Activated T-cell treated with anti-CD3 and anti-CD28 coated beads for 48 hours (primary cell): ENCODE measurements around the gene DGKD.
"Not testable (repeated sequence)": the region's sequence is repeated elsewhere in the genome, so short reads cannot be mapped to it uniquely, and the experiment has no call there.

ENCODE experiments used
- DNase-seq: peaks from one replicate; pipeline ENCODE4 v3.0.0-alpha.2; 2020; ENCODE audit warnings: low read depth

The DGKD gene

GRCh38 chr2:233362742-233363141, 8.4 kb downstream of the DGKD start:
- DNase-seq = no peak

- DNase-seq = no peak
Observed at GRCh38 chr2:233363744-233364235, 9.5 kb downstream of the DGKD start.

GRCh38 chr2:233365861-233366520, 11.7 kb downstream of the DGKD start:
- no peak for DNase-seq

GRCh38 chr2:233367586-233367985, 13.3 kb downstream of the DGKD start:
- DNase-seq = no peak

- DNase-seq = no peak
Observed at GRCh38 chr2:233368756-233369155, 14.5 kb downstream of the DGKD start.

GRCh38 chr2:233369462-233369861, 15.2 kb downstream of the DGKD start:
- DNase-seq = no peak

GRCh38 chr2:233369897-233370685, 15.8 kb downstream of the DGKD start:
- no peak for DNase-seq

- no peak for DNase-seq
Observed at GRCh38 chr2:233371641-233372040, 17.3 kb downstream of the DGKD start.

GRCh38 chr2:233372855-233373254, 18.6 kb downstream of the DGKD start:
- no peak for DNase-seq

- DNase-seq = no peak
Observed at GRCh38 chr2:233373316-233373715, 19.0 kb downstream of the DGKD start.

GRCh38 chr2:233374776-233375175, 20.5 kb downstream of the DGKD start:
- DNase-seq = not testable (repeated sequence)

- DNase-seq = no peak
Observed at GRCh38 chr2:233375490-233376314, 21.4 kb downstream of the DGKD start.

- no peak for DNase-seq
Observed at GRCh38 chr2:233379034-233379433, 24.7 kb downstream of the DGKD start.

- DNase-seq = no peak
Observed at GRCh38 chr2:233379441-233379840, 25.1 kb downstream of the DGKD start.

- DNase-seq = no peak
Observed at GRCh38 chr2:233380132-233380895, 26.0 kb downstream of the DGKD start.

- DNase-seq = no peak
Observed at GRCh38 chr2:233380995-233381637, 26.8 kb downstream of the DGKD start.

- no peak for DNase-seq
Observed at GRCh38 chr2:233381638-233381995, 27.3 kb downstream of the DGKD start.

- no peak for DNase-seq
Observed at GRCh38 chr2:233384015-233384414, 29.7 kb downstream of the DGKD start.

GRCh38 chr2:233384811-233385488, 30.7 kb downstream of the DGKD start:
- no peak for DNase-seq

GRCh38 chr2:233385489-233386044, 31.3 kb downstream of the DGKD start:
- DNase-seq = no peak
